A673 (cell line): Measurements from ENCODE around the gene ALX4. TPM values are rescaled to one million over a fixed set of nuclear protein-coding genes. Genes with fewer than 3 reads are reported as not detected.

Experiments
- Bru-seq: library from RNA; stranded (reverse); fragments of 400-500 nt; gene quantifications from one replicate; lab custom pipeline; 2021; lab: Mats Ljungman, UMichigan
- BruChase-seq, 2 experiments: library from RNA; stranded (reverse); fragments of 400-500 nt; gene quantifications; one replicate each; lab custom pipeline; 2021; lab: Mats Ljungman, UMichigan
- BruUV-seq: library from RNA; stranded (reverse); fragments of 400-500 nt; replicated peaks from 2 replicates; lab custom pipeline; 2021; lab: Mats Ljungman, UMichigan
- CTCF ChIA-PET: fragments of 300-600 bp; sonication (Branson Sonifier 250); formaldehyde crosslinking; loops from one replicate; lab custom pipeline; 2022; ENCODE audit warnings: antibody characterized with exemption; lab: Charles Lee
- POLR2A ChIA-PET: fragments of 300-600 bp; sonication (Branson Sonifier 250); formaldehyde crosslinking; loops from one replicate; lab custom pipeline; 2022; ENCODE audit warnings: antibody characterized with exemption; ENCODE audit not compliant: low non-redundant PET; lab: Charles Lee
- DNase-seq: peaks from one replicate; pipeline ENCODE4 v3.0.0-alpha.2; 2015; ENCODE audit warnings: low spot score
- H3K27ac ChIP-seq: fragments of 200-600 bp; sonication (generic); 2 replicates; pipeline ENCODE4 v1.5.1; 2016; ENCODE audit warnings: mixed run types, low read depth, mild to moderate bottlenecking, mixed read lengths, antibody characterized with exemption, low read length; ENCODE audit not compliant: poor library complexity, severe bottlenecking
- H3K27me3 ChIP-seq: fragments of 200-600 bp; sonication (generic); replicated peaks from 2 replicates; pipeline ENCODE4 v1.6.1; 2017; ENCODE audit warnings: mixed run types, low read depth, mild to moderate bottlenecking, mixed read lengths, antibody characterized with exemption, low read length; ENCODE audit not compliant: insufficient read depth, poor library complexity
- H3K36me3 ChIP-seq: fragments of 200-600 bp; sonication (generic); 2 replicates; pipeline ENCODE4 v1.6.1; 2016; ENCODE audit warnings: mixed run types, mild to moderate bottlenecking, mixed read lengths, antibody characterized with exemption, low read length; ENCODE audit not compliant: insufficient read depth, poor library complexity, severe bottlenecking
- H3K4me1 ChIP-seq: fragments of 200-600 bp; sonication (generic); 2 replicates; pipeline ENCODE4 v1.6.1; 2017; ENCODE audit warnings: mixed run types, mild to moderate bottlenecking, mixed read lengths, antibody characterized with exemption, low read length; ENCODE audit not compliant: insufficient read depth, poor library complexity, severe bottlenecking
- H3K4me3 ChIP-seq: fragments of 200-600 bp; sonication (generic); 2 replicates; pipeline ENCODE4 v1.5.1; 2016; ENCODE audit warnings: low read depth, mixed run types, mild to moderate bottlenecking, mixed read lengths, low read length; ENCODE audit not compliant: poor library complexity, severe bottlenecking
- H3K9me3 ChIP-seq: fragments of 200-600 bp; sonication (generic); 2 replicates; pipeline ENCODE4 v1.6.1; 2016; ENCODE audit warnings: mixed run types, low read depth, mild to moderate bottlenecking, mixed read lengths, antibody characterized with exemption, low read length; ENCODE audit not compliant: poor library complexity, severe bottlenecking
- EZH2 ChIP-seq: fragments of 200-600 bp; sonication (generic); IDR thresholded peaks from 2 replicates; pipeline ENCODE4 v1.6.1; 2017; ENCODE audit warnings: borderline replicate concordance, low read depth, mild to moderate bottlenecking, mixed read lengths, antibody characterized with exemption, low read length; ENCODE audit not compliant: poor library complexity, severe bottlenecking
- intact Hi-C: fragments of 100-400 bp; cut with micrococcal nuclease; formaldehyde crosslinking; loops from one replicate; pipeline ENCODE4 v1.10.0; 2022; ENCODE audit not compliant: unreplicated experiment
- long read RNA-seq: library from polyadenylated mRNA; stranded (forward); transcript quantifications from one replicate; pipeline ENCODE4 v2.0.0, GENCODE V29; 2022
- total RNA-seq: library from RNA; stranded (reverse); gene quantifications from 2 replicates; pipeline ENCODE4 v1.2.3, GENCODE V29; 2021
- TF ChIP-seq, protein P1 (sequence below): fragments of 300-800, 200-600 bp; sonication (generic); conservative IDR thresholded peaks from 2 replicates; pipeline ENCODE4 v1.5.1; 2017; ENCODE audit warnings: low read depth, mild to moderate bottlenecking, antibody characterized with exemption, low read length, moderate library complexity, mixed read lengths

ALX4 gene
- total RNA-seq = 135 TPM in 2 replicates
- Bru-seq, nascent RNA = percentile 96 among the genes with signal in this experiment
- BruChase-seq, experiment 1, labeled RNA remaining after a 2-hour chase = percentile 96 among the genes with signal in this experiment
- percentile 93 among the genes with signal in this experiment for BruChase-seq, experiment 2, labeled RNA remaining after a 6-hour chase
- long read RNA-seq, full-length matches to known transcripts = 73 of 201 reads
- long read RNA-seq, partial matches to known transcripts = 16 of 201 reads
- long read RNA-seq, other reads (novel, unspliced or antisense) = 112 of 201 reads

DNA sequence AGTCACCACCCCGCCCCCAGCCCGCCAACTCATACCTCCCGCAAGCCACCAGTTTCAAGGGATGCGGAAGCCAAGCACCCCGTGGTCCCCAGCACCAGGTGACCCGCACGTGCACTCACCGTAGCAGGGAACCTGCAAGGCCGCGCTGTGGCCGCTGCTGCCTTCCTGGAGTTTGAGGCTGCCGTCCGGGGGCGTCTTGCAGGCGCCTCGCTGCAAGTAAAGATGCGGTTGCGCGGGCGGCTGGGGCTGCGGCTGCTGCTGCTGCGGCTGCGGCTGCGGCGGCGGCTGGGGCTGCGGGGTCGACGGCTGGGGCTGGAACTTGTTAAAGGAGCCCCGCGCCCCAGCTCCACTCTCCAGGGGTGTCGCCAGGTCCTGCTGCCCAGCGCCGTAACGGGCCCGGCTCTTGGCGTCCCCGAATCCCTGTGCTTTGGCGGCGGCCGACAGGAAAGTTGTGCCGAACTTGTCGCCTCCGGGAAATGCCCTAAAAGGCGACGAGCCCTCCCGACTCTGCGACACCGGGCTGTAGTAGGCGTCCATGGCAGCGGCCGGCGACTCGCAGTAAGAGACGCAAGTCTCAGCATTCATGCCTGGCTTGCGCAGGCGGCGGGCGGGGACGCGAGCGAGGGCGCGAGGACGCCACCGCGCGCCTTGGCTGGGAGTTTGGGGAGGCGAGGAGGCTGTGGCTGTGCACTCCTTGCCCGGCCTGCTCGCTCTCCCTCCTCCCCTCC, at the start of gene ALX4:
TSS of gene ALX4 (minus strand) at position 662 of the 728 bp plus-strand sequence. CDS start at position 585, 77 bp downstream.
- CTCF ChIA-PET = interaction anchor here (0.6 kb wide), 1 partner anchor 178 kb away, joined by 14 read pairs; no protein-coding TSS in a partner anchor
- peak; percentile 98 for DNase-seq
- H3K27me3 ChIP-seq = no peaks in the 10 kb centered on the region
- H3K36me3 ChIP-seq = peaks cover 23% of the 10 kb centered on the region
- BruUV-seq = TSS peak; percentile 17
- H3K27ac ChIP-seq = peak within 1 kb of the TSS; percentile 92
- no peaks in the 10 kb centered on the region for H3K9me3 ChIP-seq
- intact Hi-C loops = loop anchor here (1.0 to 5.0 kb wide), 2 partner anchors 117 to 176 kb away; no protein-coding TSS in a partner anchor
- H3K4me1 ChIP-seq = peaks cover 35% of the 10 kb centered on the region
- TF ChIP-seq, protein P1, sequence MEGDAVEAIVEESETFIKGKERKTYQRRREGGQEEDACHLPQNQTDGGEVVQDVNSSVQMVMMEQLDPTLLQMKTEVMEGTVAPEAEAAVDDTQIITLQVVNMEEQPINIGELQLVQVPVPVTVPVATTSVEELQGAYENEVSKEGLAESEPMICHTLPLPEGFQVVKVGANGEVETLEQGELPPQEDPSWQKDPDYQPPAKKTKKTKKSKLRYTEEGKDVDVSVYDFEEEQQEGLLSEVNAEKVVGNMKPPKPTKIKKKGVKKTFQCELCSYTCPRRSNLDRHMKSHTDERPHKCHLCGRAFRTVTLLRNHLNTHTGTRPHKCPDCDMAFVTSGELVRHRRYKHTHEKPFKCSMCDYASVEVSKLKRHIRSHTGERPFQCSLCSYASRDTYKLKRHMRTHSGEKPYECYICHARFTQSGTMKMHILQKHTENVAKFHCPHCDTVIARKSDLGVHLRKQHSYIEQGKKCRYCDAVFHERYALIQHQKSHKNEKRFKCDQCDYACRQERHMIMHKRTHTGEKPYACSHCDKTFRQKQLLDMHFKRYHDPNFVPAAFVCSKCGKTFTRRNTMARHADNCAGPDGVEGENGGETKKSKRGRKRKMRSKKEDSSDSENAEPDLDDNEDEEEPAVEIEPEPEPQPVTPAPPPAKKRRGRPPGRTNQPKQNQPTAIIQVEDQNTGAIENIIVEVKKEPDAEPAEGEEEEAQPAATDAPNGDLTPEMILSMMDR = peak; percentile 40
- no peak for TF ChIP-seq EZH2
- H3K4me3 ChIP-seq = peak within 1 kb of the TSS; percentile 78
- POLR2A ChIA-PET = interaction anchor here (0.7 kb wide), 1 partner anchor 9 kb away, joined by 3 read pairs; no protein-coding TSS in a partner anchor

GRCh38 chr11:44359162-44359561, 49.2 kb upstream of the ALX4 start:
- H3K27ac ChIP-seq = no peak overlapping the region
- H3K4me1 ChIP-seq = no peaks in the 10 kb centered on the region
- no peaks in the 10 kb centered on the region for H3K27me3 ChIP-seq
- no peaks in the 10 kb centered on the region for H3K9me3 ChIP-seq
- DNase-seq = no peak
- POLR2A ChIA-PET = interaction anchor here (0.5 to 0.6 kb wide), 2 partner anchors 46 to 144 kb away, joined by 3 to 9 read pairs; no protein-coding TSS in a partner anchor
- intact Hi-C loops = no loop called here
- TF ChIP-seq, protein P1 = no peak
- no peak for TF ChIP-seq EZH2
- BruUV-seq = no TSS peak
- CTCF ChIA-PET = no interaction called here
- H3K36me3 ChIP-seq = no peaks in the 10 kb centered on the region
- no peak overlapping the region for H3K4me3 ChIP-seq

GRCh38 chr11:44358713-44359112, 48.8 kb upstream of the ALX4 start:
- no peak overlapping the region for H3K27ac ChIP-seq
- POLR2A ChIA-PET = interaction anchor here (0.5 to 0.6 kb wide), 2 partner anchors 45 to 145 kb away, joined by 3 to 9 read pairs; no protein-coding TSS in a partner anchor

More at GRCh38 chr11:44358713-44359112, 48.8 kb upstream of the ALX4 start:
- no peak overlapping the region for H3K4me3 ChIP-seq
- no peaks in the 10 kb centered on the region for H3K9me3 ChIP-seq
- no peak for DNase-seq
- no peaks in the 10 kb centered on the region for H3K27me3 ChIP-seq
- H3K4me1 ChIP-seq = no peaks in the 10 kb centered on the region
- no peaks in the 10 kb centered on the region for H3K36me3 ChIP-seq
- no peak for TF ChIP-seq EZH2
- TF ChIP-seq, protein P1 = no peak
- CTCF ChIA-PET = no interaction called here
- intact Hi-C loops = no loop called here
- no TSS peak for BruUV-seq
